Measurements from ENCODE around the gene DHX35.

The DHX35 gene

GRCh38 chr20:39072653-39073052, 110.5 kb downstream of the DHX35 start:
- Histone ChIP-seq H3K36me3 (ENCODE audit: insufficient read depth, low read length) (no peaks in the 10 kb centered on the region), H3K4me1 (ENCODE audit: insufficient read depth, low read length, severe bottlenecking) (no peaks in the 10 kb centered on the region), H3K27me3 (ENCODE audit: insufficient read depth, low read length) (no peaks in the 10 kb centered on the region; the same call in 1 of the 2 replicates), H3F3A (ENCODE audit: insufficient read depth, low read length) (no peaks in the 10 kb centered on the region), H3K79me2 (ENCODE audit: insufficient read depth, low read length) (no peaks in the 10 kb centered on the region), H3K27ac (ENCODE audit: low read depth, low read length, poor library complexity, severe bottlenecking) (no peak overlapping the region), H3K9me3 (ENCODE audit: low read length) (no peaks in the 10 kb centered on the region), H3K9me2 (ENCODE audit: low read depth, low read length) (no peaks in the 10 kb centered on the region), H2AFZ (ENCODE audit: low read length) (no peak overlapping the region), H3K9ac (ENCODE audit: low read length) (no peak overlapping the region), H3K4me3 (ENCODE audit: low read depth, low read length, poor library complexity, severe bottlenecking) (no peak overlapping the region), H3K4me2 (ENCODE audit: low read length) (no peak overlapping the region), H4K20me1 (ENCODE audit: insufficient read depth, low read length) (no peaks in the 10 kb centered on the region)
- no peak for TF ChIP-seq CTCF (IDR thresholded peaks at IDR 0.05; ENCODE audit: low read length)
- TF ChIP-seq EZH2 (IDR thresholded peaks at IDR 0.05; ENCODE audit: borderline replicate concordance, low read length): no peak

GRCh38 chr20:39075731-39076130, 113.6 kb downstream of the DHX35 start:
- H3K27me3 ChIP-seq (ENCODE audit: insufficient read depth, low read length): no peaks in the 10 kb centered on the region; the same call in 1 of the 2 replicates
- TF ChIP-seq CTCF (IDR thresholded peaks at IDR 0.05; ENCODE audit: low read length) (no peak), EZH2 (IDR thresholded peaks at IDR 0.05; ENCODE audit: borderline replicate concordance, low read length) (no peak)
- no peaks in the 10 kb centered on the region for H3K9me3 ChIP-seq (ENCODE audit: low read length)
- no peak overlapping the region for H3K9ac ChIP-seq (ENCODE audit: low read length)
- H3K4me1 ChIP-seq (ENCODE audit: insufficient read depth, low read length, severe bottlenecking): no peaks in the 10 kb centered on the region
- no peak overlapping the region for H3K27ac ChIP-seq (ENCODE audit: low read depth, low read length, poor library complexity, severe bottlenecking)
- H3K36me3 ChIP-seq (ENCODE audit: insufficient read depth, low read length): no peaks in the 10 kb centered on the region
- H2AFZ ChIP-seq (ENCODE audit: low read length): no peak overlapping the region
- no peaks in the 10 kb centered on the region for H3K79me2 ChIP-seq (ENCODE audit: insufficient read depth, low read length)
- no peaks in the 10 kb centered on the region for H3K9me2 ChIP-seq (ENCODE audit: low read depth, low read length)
- no peaks in the 10 kb centered on the region for H3F3A ChIP-seq (ENCODE audit: insufficient read depth, low read length)
- H4K20me1 ChIP-seq (ENCODE audit: insufficient read depth, low read length): no peaks in the 10 kb centered on the region
- no peak overlapping the region for H3K4me2 ChIP-seq (ENCODE audit: low read length)
- no peak overlapping the region for H3K4me3 ChIP-seq (ENCODE audit: low read depth, low read length, poor library complexity, severe bottlenecking)

- Histone ChIP-seq H3K27me3 (ENCODE audit: insufficient read depth, low read length) (no peaks in the 10 kb centered on the region), H4K20me1 (ENCODE audit: insufficient read depth, low read length) (no peaks in the 10 kb centered on the region), H3K9me2 (ENCODE audit: low read depth, low read length) (no peaks in the 10 kb centered on the region), H3K9me3 (ENCODE audit: low read length) (no peaks in the 10 kb centered on the region), H3K4me2 (ENCODE audit: low read length) (no peak overlapping the region), H3K27ac (ENCODE audit: low read depth, low read length, poor library complexity, severe bottlenecking) (no peak overlapping the region), H3K4me3 (ENCODE audit: low read depth, low read length, poor library complexity, severe bottlenecking) (no peak overlapping the region), H3K79me2 (ENCODE audit: insufficient read depth, low read length) (no peaks in the 10 kb centered on the region), H2AFZ (ENCODE audit: low read length) (no peak overlapping the region), H3K9ac (ENCODE audit: low read length) (no peak overlapping the region), H3K4me1 (ENCODE audit: insufficient read depth, low read length, severe bottlenecking) (no peaks in the 10 kb centered on the region), H3F3A (ENCODE audit: insufficient read depth, low read length) (no peaks in the 10 kb centered on the region), H3K36me3 (ENCODE audit: insufficient read depth, low read length) (no peaks in the 10 kb centered on the region)
- TF ChIP-seq CTCF (IDR thresholded peaks at IDR 0.05; ENCODE audit: low read length) (no peak), EZH2 (IDR thresholded peaks at IDR 0.05; ENCODE audit: borderline replicate concordance, low read length) (no peak)
These were observed 114.8 kb downstream of the DHX35 start for GRCh38 chr20:39076958-39077357.

All from OCI-LY1 (cell line).